ACHN (cell line): Measurements from ENCODE around the gene ZNF135.

ENCODE experiments used
- DNase-seq: peaks from one replicate; pipeline ENCODE4 v3.0.0-alpha.2; 2015
- in situ Hi-C: cut with HindIII; loops from 2 replicates; pipeline ENCODE4 v1.10.0; 2017; ENCODE audit warnings: low sequenced_read_pairs, low pct_ligation_motif_present, low pct_unique_long_range_greater_than_20kb

ZNF135 gene

DNA sequence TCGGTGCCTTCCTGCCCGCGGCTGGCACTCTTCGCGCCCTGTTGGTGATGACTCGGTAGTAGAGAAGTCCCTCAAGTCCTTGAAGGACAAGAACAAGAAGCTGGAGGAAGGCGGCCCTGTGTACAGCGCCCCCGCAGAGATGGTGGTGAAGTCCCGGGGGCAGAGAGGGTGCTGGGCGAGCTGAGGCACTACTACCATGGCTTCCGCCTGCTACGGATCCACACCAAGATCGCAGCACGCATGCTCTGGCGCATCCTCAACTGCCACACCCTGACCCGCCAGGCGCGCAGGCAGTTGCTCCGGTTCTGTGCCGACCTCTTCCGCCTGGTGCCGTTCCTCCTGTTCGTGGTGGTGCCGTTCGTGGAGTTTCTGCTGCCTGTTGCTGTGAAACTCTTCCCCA is 14.2 kb upstream of the ZNF135 start:
- no peak for DNase-seq
- in situ Hi-C loops = no loop called here

DNA sequence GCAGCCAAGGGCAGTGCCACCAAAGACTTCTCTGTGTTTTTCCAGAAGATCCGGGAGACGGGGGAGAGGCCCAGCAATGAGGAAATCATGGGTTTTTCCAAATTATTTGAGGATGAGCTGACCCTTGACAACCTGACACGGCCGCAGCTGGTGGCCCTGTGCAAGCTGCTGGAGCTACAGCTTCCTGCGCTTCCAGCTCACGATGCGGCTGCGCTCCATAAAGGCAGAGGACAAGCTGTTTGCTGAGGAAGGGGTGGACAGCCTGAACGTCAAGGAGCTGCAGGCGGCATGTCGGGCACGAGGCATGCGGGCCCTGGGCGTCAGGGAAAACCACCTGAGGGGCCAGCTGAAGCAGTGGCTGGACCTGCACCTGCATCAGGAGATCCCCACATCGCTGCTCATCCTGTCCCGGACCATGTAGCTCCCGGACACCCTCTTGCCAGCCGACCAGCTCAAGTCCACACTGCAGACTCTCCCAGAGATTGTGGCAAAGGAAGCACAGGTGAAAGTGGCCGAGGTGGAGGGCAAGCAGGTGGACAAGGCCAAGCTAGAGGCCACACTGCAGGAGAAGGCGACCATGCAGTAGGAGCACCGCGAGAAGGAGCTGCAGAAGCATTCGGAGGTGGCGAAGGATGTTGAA is 13.6 kb upstream of the ZNF135 start:
- no peak for DNase-seq
- in situ Hi-C loops = no loop called here

DNA sequence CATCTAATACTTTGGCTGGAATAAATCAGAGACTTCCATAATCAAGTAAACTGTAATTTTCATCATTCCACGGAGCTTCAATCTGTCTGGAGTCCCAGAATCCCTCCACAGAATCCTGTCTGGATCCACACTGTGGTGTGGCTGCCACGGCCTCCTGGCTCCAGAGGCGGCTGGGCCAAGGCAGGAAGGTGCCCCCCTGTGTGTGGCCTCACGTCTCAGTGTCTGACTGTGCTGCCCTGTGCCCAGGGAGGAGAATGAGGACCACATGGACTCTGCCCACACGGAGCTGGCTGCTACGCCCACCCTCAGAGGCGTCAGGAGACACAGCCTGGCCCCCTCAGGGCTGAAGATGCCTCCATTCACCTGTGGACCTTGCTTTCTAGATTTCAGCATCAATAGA is 12.2 kb upstream of the ZNF135 start:
- in situ Hi-C loops = no loop called here

DNA sequence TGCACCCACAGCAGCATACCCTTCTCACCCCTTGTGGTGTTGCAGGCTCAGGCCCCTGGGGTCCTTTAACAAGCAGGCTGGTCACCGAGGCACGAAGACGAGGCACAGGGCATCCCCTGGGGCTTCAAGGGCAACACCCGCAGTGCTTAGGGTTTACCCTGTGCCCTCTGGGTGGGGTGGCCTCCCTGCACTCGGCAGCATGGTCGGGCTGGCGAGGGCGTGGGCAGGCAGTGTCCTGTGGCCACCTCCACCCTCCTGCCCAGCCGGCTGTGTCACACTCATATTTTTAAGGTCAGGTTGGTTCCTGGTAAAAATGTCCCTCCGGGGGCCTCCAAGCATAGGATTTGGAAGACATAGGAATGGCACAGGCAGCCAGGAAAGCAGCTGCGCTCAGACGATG is 11.4 kb upstream of the ZNF135 start:
- DNase-seq = no peak
- in situ Hi-C loops = no loop called here

More for the DNA sequence above, 12.2 kb upstream of the ZNF135 start:
- no peak for DNase-seq

DNA sequence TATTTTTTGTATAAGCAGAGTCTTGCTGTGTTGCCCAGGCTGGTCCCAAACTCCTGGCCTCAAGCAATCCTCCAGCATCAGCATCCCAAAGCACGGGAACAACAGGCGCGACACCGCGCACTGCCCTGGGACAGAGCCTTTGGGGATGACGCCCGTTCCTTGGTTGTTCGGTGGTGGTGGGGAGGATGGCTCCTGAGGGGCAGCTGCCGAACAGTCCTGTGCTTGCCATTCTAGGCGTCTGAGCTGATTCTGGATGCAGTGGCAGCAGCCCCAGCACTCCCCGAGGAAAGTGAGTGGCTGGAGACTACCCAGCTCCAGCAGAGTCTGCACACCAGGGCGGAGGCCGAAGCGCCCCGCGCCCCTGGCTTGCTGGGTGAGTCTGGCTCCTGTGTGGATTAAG is 6.8 kb upstream of the ZNF135 start:
- in situ Hi-C loops = no loop called here
- no peak for DNase-seq

DNA sequence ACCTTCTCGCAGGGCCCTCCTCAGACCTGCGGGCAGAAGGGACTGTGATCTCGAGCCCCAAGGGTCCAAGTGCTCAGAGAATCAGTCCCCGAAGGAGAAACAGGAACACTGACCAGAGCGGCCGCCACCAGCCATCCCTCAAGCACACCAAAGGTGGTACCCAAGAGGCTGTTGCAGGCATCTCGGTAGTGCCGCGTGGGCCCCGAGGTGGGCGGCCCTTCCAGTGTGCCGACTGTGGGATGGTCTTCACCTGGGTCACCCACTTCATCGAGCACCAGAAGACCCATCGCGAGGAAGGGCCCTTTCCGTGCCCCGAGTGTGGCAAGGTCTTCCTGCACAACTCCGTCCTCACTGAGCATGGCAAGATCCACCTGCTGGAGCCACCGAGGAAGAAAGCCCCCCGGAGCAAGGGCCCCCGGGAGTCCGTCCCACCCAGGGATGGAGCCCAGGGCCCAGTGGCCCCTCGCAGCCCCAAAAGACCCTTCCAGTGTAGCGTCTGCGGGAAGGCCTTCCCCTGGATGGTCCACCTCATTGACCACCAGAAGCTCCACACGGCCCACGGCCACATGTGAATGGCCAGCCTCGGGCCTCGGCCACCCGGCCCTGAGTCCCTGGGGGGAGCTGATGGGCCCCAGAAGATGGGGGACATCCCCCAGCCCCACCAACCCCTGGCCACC is 5.5 kb upstream of the ZNF135 start:
- in situ Hi-C loops = no loop called here
- DNase-seq = no peak

DNA sequence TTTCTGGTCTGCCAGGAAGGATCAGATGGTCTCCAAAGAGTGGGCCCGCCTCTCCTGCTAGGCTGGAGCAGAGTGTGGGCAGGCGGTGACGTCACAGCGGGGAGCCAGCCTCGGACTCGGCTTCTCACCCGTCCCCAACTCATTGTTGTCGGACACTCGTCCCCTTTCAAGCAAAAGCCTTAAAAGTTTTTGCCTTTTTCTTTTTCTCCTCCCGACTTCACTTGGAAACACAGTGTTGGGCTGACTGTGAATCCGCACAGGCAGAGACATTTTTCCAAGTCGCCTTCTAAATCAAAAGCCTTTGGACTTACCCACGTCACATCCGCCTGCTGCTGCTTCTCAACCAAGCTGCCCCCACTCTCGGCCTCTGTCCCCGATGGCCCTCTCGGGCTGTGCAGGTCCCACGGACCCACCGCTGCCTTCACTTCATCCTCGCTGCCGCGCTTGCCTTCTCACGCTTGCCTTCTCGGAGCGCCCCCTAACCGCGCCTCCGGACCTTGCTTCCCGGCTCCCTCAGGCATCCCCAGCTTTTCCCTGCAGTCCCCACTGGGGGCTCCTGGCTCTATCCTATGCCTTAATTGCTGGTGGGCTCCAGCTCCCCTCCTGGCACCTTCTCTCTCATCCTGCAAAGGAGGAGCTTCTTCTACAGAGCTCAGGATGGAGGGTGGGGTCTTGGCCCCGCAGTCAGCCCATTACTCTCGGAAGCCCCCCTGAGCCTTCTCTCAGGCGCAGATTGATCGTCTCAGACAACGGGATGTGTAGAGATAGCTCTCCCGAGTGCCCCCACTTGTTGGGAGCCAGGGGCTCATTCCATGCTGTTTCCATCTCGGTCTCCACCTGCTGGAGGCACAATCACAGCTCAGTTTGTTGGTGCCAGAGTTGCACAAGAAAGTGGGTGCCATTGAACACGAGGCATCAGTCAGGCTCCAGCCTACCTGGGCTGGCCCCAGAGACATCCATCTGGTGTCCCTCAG is 3.9 kb upstream of the ZNF135 start:
- no peak for DNase-seq
- in situ Hi-C loops = no loop called here

DNA sequence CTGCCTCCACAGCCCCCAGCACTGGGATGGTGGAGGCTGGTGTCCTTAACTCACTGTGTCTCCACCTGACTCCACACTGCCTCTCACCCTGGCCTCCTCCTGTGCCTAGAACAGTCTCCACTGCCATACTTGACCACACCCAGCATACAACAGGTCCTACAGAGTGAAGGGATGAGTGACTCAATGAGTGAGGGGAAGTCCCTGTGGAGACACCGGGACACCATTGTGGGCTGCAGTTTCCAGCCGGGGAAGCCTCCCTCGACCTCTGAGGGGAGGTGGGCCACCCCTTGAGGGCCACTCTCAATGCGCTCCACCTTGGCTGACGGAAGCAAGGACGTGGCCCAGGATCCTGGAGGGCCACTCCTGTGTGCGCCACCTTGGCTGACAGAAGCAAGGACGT is 2.8 kb upstream of the ZNF135 start:
- in situ Hi-C loops = no loop called here
- DNase-seq = no peak

DNA sequence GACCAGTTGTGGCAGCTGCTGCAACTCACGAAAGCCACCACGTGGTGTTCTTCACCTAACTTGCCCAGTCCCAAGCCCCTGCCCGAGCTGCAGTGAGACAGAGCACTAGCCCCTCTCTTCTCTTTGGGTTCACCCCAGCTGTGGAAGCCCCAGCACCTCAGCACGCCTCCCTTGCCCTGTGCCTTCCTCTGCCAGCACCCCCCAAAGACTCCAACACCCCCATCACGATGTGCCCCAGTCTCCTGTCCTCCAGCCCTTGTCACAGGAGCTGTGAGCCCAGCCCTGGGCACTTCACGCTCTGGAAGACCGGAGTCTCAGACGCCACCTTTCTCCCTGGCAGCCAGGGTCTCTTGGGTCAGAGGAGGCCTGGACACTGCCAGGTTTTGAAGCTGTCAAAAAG is 2.2 kb upstream of the ZNF135 start:
- DNase-seq = no peak

DNA sequence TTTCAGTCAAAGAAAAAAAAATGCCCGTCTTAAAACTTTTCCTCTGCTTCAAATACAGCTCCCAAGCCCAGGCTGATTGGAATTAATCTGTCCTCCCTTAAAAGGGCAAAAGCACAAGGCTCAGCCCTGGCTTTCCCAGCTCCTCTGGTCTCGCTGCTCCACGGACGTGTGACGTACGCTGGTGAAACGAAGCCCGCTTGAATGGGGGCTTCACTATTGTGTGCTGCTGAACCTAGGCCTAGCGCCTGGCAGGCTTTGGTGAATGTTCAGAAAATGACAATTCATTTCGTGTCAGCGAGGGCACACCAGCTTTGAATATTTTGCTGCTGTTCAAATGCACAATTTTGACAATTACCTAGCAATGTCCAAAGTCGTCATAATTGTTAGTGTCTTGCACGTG is 615 bp upstream of the ZNF135 start:
- in situ Hi-C loops = no loop called here
- DNase-seq = no peak

More for the DNA sequence above, 2.2 kb upstream of the ZNF135 start:
- in situ Hi-C loops = no loop called here

DNA sequence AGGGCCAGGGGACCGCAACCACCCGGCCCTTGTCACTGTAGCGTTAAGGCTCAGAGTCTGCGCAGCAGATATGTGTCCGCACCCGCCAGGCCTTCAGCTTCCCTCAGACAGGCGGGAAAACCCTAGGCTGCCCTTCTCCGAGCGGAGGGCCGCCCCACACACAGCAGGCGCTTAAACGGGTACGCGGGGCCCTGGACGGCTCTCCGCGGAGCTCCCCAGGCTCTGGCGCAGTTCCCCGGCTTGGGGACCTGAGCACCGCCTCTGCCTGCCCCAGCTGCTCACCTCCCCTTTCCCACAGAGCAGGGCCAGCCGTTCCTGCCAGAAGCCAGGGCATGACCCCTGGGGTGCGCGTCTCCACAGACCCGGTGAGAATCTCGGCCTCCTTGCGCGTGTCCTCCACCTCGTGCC is 593 bp downstream of the ZNF135 start:
- in situ Hi-C loops = no loop called here
- no peak for DNase-seq

DNA sequence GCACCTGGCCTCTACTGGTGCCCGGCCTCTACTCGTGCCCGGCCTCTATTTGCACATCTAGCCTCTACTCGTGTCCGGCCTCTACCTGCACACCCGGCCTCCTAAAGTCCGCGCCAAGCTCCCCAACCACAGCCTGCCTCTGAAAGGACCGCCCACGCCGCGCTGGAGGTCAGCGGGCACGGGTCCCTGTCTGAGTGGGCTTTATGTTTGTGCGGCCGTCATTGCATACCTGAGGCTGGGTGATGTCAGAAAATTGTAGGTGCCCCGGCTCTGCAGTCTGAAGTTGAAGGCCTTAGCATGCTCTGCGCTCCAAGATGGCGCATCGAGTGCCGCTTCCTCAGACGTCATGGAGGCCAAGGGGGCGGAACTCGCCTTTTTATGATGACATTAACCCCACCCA is 1.1 kb downstream of the ZNF135 start:
- in situ Hi-C loops = no loop called here
- DNase-seq = no peak

DNA sequence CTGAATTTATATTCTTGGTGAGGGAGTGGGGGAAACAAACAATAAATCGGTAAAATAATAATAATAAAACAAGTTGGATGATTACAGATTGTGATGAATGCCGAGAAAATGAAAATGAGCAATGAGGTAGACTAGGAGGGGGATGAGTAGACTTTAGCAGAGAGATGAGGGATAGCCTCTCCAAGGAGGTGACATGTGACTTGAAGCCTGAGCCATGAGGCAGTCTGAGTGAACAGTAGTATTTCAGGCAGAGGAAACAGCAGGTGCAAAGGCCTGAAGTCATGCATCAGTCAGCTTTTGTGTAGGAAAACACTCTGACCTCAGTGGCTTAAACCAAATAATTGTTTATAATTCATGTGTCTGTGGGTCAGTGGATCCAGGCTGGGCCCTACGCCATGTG is 4.6 kb downstream of the ZNF135 start:
- DNase-seq = no peak
- in situ Hi-C loops = no loop called here

DNA sequence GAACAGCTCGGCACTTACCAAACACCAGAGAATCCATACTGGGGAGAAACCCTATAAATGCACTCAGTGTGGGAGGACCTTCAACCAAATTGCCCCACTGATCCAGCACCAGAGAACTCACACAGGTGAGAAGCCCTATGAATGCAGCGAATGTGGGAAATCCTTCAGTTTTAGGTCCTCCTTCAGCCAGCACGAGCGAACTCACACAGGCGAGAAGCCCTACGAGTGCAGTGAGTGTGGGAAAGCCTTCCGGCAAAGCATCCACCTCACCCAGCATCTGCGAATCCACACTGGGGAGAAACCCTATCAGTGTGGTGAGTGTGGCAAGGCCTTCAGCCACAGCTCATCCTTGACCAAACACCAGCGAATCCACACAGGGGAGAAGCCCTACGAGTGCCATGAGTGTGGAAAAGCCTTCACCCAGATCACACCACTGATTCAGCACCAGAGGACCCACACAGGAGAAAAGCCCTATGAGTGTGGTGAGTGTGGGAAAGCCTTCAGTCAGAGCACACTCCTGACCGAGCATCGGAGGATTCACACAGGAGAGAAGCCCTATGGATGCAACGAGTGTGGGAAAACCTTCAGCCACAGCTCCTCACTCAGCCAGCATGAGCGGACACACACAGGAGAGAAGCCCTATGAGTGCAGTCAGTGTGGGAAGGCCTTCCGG is 8.3 kb downstream of the ZNF135 start:
- no peak for DNase-seq
- in situ Hi-C loops = no loop called here

DNA sequence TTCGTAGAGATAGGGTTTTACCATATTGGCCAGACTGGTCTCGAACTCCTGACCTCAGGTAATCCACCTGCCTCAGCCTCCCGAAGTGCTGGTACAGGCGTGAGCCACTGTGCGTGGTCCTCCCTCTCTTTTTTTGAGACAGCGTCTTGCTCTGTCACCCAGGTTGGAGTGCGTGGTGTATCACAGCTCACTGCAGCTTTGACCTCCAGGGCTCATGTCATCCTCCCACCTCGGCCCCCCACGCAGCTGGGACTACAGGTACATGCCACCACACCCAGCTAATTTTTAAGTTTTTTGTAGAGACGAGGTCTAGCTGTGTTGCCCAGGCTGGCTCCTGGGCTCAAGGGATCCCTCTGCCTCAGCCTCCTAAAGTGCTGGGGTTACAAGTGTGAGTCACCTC is 20.7 kb downstream of the ZNF135 start:
- no peak for DNase-seq
- in situ Hi-C loops = no loop called here

DNA sequence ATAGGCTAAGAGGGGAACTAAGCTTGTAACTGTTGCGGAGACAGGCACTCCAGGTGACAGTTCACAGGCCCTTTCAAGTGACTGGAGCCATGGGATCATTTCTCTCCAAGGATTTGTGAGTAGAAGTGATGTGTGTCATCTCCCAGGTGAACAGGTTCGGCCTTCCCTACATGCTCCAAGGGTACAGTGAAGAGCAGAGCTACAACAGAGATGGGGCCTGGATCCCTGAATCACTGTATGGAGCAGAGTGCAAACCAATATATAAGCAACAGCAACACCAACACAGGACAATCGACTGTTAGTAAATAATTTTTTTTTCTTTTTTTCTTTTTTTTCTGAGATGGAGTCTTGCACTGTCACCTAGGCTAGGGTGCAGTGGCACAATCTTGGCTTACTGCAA is 23.9 kb downstream of the ZNF135 start:
- no peak for DNase-seq
- in situ Hi-C loops = no loop called here

DNA sequence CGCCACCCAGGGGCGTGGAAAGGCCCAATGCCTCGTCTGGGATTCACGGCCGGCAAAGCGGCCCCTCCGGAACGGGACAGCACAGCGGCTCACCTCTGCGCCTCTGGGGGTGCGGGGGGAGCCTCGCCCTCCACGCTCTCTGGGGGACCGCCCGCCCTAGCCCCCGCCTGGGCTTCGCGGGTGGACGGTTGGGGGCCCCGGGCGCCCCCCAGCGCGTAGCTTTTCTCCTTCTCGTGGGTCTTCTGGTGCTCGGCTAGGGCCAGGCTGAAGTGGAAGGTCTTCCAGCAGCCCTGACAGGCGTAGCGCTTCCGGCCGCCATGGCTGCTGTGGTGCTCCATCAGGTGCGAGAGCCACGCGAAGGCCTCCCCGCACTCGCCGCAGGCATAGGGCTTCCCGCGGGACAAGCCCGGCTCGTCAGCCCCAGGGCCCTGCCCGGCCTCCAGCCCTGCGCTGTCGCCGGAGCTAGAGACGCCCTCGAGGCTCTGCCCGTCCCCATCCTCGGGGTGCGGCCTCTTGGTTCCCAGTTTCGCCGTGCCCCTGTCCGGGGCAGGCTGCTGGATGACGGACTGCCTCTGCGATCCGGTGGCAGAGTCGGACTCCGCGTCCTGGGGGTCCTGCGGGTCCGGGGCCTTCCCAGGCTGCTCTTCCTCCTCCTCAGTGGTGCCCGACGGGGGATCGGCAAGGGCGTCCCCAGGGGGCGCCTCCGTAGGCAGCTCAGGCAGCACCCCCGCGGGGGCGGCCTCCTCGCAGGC is 25.7 kb downstream of the ZNF135 start:
- in situ Hi-C loops = no loop called here
- DNase-seq = no peak

DNA sequence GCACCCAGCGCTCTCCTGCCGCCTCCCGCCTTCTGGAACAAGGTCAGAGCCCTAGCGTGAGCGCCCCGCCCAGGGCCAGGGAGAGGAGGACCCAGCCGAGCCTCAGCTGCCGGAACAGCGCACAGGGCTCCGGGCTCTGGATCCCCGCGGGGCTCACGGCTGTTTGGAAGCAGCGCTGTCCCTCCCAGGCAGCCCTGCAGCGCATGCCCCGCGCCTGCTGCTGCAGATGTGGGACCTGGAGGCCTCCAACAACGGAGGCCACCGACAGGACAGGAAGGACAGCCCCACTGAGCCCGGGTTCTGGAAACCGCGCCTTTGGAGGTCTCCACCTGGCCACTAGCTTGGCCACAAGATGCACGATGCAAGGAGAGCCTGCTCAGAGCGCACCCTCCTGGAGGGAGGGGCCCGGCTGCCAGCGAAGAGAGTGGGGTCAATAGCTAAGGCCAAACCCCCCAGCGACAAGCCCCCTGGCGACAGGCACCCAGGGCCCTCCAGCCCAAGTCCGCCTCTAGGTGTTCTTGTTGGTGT is 26.3 kb downstream of the ZNF135 start:
- in situ Hi-C loops = no loop called here
- DNase-seq = no peak
